HG02870 (cell line): Measurements from ENCODE around the gene ANKRD34A.

Experiments
- ATAC-seq: cut with Tn5 transposase; IDR thresholded peaks from one replicate; pipeline ENCODE4 v1.9.1; 2021; ENCODE audit warnings: mild to moderate bottlenecking, moderate library complexity; ENCODE audit not compliant: unreplicated experiment

The ANKRD34A gene

GRCh38 chr1:145974721-145975120 is 10.3 kb upstream of the ANKRD34A start:
- no peak for ATAC-seq

DNA sequence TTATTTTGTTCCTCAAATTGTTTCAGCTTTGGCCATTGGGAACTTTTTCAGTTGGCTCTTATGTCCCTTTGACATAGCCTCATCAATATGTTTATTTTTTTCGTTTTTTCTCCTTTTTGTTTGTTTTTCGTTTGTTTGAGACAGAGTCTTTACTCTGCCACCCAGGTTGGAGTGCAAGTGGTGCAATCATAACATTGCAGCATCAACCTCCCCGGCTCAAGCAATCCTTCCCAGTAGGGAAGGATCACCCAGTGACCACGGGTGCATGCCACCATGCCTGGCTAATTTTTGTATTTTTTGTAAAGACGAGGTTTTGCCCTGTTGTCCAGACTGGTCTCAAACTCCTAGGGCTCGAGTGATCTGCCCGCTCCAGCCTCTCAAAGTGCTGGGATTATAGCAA is 8.2 kb upstream of the ANKRD34A start:
- no peak for ATAC-seq

- no peak for ATAC-seq
Observed at GRCh38 chr1:145967288-145967687, 2.9 kb upstream of the ANKRD34A start.

DNA sequence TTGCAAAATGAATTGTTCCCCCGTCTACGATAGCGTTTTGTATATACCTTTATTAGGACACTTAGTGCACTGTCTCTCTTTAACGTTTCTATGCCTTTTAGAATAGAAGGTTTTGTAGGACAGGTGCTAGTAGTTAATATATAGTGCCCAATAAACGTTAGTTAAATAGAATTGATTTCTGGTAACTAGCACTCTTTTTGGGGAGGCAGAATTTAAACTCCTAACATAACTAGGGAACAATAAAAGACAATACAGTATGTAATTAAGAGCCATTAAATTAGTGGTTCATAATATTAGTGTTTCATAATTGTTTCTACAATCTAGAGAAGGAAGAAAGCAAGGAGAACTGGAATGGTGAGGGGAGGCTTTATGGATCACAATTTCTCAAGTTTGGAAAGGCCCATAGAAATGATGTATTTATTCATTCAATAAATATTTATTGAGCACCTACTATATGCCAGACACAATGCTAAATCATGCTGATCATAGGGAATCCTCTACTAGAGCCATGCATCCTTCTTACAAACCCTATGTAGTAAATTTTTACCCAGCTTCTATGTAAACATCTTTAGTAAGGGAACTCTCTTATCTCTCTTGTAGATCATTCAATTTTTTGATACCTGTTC is 857 bp upstream of the ANKRD34A start:
- no peak for ATAC-seq

DNA sequence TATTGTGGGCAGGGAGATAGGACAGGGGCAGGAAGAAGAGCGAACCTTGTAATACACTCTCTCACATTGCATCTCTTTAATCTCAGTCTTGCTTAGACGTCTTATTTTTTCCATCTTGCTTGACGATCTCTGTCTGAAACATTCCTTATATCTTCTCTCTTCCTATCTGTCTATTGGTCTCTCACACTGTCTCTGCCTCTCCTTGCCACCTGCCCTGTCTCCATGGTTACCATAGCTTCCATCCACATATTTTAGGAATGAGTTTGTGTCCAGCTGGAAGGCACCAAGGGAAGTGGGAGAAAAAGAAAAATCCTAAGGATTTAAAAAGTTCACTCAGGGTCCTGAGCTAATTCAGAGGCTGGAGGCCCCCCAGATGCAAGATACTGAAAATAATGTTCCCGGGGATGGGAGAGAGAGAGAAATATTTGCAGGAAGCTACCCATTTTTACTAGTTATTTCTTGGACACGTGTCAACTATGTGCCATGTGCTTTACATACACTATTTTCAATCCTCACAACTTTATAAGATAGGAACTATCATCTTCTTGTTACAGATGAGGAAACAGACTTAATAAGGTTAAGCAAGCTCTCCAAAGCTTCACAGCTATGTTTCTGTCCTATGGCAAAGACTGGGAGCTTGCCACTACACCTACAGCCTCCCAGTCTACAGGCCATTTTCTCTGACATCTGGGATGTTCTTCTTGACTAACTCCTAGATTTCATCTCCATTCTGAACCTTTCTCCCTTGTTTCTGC is 933 bp downstream of the ANKRD34A start:
- ATAC-seq: no peak

DNA sequence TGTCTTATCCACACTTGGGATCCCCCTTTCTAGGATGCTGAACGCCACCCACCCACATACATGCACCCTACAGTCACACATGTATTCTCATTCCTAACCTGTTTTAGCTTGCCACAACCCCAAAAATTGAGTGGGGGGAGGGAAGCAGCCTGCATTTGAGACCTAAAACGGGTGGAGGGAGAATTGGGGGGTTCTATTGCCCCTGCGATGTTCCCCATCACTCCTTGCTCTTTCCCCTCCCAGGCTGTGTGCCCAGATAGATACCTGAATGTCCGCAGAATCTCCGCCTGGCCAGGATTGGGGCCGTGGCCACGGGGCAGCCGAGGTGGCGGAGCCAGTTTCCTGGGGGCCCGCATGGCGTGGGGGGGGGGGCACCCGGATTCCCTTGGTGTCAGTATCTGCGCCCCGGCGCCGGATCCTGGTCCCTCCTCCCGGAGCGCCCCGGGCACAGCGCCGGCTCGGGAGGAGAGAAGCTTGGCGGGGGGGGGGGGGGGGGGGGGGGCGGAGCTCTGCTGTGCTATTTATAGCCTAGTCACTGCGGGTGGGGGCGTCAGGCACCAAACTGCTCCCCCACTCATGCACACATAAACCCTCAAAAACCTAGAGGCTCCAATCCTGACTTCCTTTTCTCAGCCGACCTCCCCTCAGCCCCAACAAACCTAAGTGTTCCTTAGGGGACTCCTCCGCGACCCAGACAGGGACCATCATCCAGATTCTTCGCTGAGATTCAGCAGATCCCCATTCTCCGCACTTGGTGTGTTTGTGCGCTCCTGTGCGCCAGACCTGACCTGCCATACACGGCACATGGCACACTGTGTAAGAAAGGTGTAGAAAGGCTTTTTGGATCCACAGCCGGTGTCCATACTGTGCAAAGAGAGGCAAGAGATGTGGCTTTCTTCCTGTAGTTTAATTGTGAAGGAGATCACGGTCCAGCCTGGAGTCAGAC is 1.9 kb downstream of the ANKRD34A start:
- no peak for ATAC-seq

GRCh38 chr1:145961425-145962156 is 2.8 kb downstream of the ANKRD34A start:
- ATAC-seq: no peak

DNA sequence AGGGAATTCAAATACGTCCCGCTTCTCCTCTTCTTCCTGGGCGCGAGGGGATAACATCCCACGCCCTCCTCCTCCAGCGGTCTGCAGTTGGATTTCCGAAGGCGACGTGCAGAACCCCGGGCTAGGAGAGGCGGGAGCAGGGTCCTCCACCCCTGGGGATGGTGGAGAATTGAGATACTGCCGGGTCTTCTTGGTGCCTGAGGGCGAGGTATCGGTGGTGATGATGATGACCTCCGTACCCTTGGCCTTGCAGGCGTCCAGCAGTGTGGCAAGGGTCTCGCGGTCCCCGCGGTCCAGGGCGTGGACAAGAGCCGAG is 3.3 kb downstream of the ANKRD34A start:
- no peak for ATAC-seq

DNA sequence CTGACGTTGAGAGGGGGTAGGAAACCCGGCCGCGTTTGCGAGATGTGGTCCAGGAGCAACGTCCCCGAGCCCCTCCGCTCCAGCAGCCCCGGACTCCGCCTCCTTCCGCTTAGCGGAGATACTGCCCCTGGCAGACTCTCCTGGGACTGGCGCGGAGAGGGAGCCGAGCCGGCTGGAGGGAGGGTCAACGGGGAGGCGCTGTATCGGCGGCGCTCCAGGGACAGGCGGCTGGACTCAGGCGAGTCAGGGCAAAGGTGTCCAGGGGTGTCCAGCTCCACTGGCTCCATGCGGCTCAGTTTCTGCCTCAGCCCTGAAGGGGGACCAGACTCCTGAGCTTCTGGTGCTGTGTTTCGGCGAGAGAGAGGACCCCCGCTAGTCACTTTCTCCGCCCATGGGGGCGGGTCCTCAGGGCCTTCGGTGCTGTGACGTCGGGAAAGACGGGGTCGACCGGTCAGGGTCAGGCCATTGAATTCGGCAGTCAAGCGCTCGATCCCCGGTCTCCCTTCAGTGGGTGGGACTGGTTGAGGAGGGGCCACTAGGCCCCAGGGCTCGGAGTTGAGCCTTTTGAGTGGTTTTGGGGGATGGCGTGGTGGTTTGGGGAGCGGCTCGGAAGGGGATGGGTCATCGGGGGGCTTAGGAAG is 3.8 kb downstream of the ANKRD34A start:
- ATAC-seq: no peak

DNA sequence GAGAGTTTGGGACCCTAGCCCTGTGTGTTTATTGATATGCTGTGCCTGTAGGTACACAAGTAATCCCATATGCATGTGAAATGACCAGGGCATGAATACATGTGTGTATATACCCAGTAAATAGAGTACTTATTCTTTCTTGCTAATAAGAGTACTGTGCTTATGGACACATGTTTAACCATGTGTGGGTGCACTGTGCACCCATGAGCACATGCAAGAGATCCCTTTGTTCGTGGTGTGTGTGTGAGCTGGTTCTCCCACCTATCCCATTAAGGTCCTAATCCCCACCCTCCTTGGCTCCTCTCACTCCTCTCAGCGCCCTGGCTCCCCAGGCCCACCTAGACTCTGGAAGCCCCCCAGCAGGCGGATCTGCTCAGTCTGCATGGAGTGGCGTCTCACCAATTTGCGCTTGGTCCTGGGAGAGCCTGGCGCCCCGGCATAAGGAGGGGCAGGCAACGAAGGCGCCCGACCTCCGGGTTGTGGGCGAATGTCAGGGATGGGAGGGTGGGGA is 4.4 kb downstream of the ANKRD34A start:
- ATAC-seq: no peak

DNA sequence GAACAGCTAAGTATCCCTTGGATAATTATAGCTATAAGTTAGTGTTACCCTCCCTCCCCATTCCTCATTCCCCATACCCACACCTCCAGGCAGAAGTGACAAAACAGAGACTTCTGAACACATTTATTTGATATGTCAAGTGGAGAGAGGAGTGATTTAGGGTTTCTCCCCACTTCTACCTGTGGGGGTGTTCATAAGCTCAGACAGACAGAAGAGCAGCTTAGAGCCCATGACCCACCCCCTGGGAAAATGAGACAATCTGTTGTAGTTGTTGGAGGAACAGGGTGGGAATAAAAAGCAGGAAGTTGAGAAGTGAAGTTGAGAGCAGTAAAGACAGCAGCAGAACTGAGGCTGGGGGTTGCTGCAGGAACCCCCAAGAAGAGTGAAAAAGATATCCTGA is 5.0 kb downstream of the ANKRD34A start:
- no peak for ATAC-seq

DNA sequence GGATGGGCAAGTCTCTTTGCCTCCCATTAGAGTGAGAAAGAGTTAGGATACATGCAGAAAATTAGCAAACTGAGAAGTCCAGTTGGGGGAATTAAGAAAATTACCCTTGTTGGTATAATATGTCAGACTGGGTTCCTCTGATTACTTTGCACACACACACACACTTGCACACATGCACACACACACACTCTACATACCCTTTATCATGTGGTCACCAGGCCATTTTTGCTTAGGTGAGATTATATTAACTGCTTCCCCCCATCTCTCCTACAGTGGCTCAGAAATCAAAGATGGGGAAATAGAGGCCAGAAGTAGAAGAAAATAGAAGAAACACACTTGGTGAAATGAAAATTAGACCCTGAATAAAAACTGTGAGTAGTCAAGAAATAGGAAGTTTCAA is 5.6 kb downstream of the ANKRD34A start:
- no peak for ATAC-seq

DNA sequence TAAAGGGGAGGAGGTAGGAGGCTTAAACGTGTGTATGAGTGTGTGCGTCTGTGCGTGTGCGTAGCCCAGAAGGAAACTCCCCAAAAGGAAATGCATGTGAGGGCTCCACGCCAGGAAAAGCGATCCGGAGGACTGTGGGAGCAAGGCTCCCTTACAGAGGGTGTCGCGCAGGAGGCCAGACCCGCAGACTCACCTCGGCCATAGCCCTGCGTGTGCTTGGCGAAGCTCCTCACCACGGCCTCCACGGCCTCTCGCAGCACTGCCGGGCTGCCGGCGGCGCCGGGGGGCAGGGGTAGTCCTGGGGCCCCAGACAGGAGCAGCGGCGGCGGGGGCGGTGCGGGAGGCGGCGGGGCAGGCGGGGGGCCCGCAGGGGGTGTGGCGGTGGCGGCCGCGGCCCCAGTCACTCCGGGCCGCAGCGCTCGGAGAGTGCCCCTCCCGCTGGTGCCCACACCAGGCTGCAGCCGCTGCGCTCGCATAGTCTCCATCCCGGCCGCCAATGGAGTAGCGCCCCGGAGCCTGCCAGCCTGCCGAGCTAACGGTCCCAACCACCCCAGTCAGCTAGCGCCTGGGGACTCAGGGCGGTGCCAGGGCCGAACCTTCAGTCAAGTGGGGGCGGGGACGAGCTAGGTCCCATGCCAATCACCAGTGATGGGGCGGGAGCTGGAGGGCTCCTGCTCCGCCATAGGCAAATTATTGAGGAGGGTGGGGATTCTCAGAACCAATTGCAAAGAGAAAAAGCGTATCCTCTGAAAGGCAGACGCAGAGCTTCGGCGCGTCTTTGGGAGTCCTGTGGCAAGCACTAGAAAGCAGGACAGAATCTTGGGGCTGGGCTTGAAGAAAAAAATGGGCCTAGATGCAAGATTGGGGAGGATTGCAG is 6.7 kb downstream of the ANKRD34A start, which contains the start of gene LIX1L:
Gene LIX1L, minus strand, starts transcription at position 575 of the 877 bp plus-strand sequence. Its CDS starts 90 bp downstream, at position 485.
- peak; percentile 89 for ATAC-seq

GRCh38 chr1:145956781-145957442 is 7.5 kb downstream of the ANKRD34A start:
- ATAC-seq: no peak

- ATAC-seq: no peak
Observed at GRCh38 chr1:145956361-145956760, 8.0 kb downstream of the ANKRD34A start.

DNA sequence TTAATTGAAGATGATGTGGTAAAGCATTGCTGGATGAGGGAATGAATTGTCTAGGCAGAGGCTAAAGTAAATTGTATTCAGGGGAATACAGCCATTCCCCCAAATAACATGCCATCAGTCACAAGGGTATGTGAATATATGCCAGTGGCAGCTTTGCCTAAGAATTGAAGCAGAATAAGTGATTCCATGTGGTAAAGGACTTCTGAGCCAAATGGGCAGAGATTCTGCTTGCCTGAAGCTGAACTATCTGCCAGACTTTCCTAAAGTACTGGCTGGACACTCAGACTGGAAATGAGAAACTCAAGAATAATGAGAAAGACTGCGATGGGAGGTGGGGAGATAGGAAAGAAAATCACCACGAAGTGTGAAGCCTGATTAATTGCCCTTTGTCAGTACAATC is 8.9 kb downstream of the ANKRD34A start:
- no peak for ATAC-seq

- no peak for ATAC-seq
Observed at GRCh38 chr1:145953861-145954260, 10.5 kb downstream of the ANKRD34A start.

- no peak for ATAC-seq
Observed at GRCh38 chr1:145952903-145953302, 11.5 kb downstream of the ANKRD34A start.

GRCh38 chr1:145951526-145951925 is 12.8 kb downstream of the ANKRD34A start:
- no peak for ATAC-seq
